GM18511 (cell line): Measurements from ENCODE around the gene ATP5F1A.
A peak's percentile ranks its signal among the peaks of the same experiment; 100 is the strongest.
"Not testable (repeated sequence)": the region's sequence is repeated elsewhere in the genome, so short reads cannot be mapped to it uniquely, and the experiment has no call there.

ENCODE experiments used
- ATAC-seq: cut with Tn5 transposase; IDR thresholded peaks from one replicate; pipeline ENCODE4 v1.9.1; 2021; ENCODE audit warnings: mild to moderate bottlenecking, moderate library complexity; ENCODE audit not compliant: unreplicated experiment

The ATP5F1A gene

DNA sequence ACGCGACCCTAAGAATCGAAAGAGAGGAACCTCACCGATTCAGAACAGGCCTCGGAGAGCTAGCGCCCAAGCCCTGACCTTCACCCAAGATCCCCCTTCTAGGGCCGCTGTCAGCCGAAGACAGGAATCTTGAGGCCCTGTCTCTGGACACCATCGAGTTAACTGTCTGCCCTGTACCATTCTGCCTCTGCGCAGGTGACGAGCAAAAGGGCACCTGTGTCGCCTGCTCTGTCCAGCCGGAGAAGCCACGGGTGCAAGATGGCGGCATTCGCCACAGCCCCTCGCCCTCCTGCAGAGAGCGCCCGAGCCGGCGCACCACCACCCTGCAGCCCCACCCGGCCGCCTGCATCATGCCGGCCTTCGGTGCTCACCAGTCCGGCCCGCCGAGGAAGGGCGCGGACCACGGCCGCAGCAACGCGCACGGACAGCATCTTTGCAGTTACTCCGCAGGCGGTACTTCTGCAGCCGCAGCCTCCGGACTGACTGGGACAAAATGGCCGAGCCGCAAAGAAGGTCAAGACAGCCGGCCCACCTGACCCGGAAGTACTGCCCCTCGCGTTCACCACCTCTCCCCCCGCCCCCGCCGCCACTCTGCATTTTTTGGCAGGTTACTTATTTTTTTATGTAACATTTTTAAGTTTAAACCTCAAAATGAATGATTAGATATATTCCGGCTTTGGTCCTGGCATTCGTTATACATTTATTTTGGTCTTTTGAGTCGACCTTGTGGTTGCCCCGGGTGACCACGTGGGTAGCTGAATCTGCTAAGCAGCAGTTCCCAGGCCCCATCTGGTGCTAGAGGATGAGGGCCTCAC is at the start of gene ATP5F1A:
Gene ATP5F1A (minus strand): TSS at position 496 of the 815 bp plus-strand sequence. CDS start 65 bp downstream, at position 431.
- ATAC-seq = peak; percentile 87

DNA sequence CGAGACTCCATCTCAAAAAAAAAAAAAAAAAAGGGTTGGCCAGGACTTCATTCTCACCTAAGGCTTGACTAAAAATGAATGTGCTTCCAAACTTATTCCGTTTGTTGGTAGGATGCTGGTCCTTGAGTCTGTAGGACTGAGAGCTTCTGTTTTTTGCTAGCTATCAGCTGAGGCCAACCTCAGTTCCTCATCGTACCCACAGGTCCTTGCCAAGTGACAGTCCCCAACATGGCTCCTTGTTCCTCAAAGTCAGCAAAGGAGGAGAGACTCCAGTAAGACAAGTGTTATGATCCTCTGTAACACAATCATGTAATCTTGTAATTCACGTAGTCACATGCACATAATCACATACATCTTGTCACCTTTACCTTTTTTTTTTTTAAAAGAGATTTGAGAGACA is 43.1 kb upstream of the ATP5F1A start:
- ATAC-seq = no peak

DNA sequence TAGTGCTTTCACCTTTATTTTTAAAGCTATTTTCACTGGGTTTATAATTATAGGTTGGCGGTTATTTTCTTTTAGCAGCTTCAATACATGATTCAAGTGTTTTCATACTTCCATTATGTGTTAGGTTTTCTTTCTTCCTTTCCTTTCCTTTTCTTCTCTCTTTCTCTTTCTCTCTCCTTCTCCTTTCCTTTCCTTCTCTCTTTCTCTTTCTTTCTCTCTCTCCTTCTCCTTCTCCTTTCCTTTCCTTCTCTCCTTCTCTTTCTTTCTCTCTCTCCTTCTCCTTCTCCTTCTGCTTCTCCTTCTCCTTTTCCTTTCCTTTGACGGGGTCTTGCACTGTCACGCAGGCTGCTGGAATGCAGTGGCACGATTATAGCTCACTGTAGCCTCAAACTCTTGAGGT is 42.1 kb upstream of the ATP5F1A start:
- no peak for ATAC-seq

DNA sequence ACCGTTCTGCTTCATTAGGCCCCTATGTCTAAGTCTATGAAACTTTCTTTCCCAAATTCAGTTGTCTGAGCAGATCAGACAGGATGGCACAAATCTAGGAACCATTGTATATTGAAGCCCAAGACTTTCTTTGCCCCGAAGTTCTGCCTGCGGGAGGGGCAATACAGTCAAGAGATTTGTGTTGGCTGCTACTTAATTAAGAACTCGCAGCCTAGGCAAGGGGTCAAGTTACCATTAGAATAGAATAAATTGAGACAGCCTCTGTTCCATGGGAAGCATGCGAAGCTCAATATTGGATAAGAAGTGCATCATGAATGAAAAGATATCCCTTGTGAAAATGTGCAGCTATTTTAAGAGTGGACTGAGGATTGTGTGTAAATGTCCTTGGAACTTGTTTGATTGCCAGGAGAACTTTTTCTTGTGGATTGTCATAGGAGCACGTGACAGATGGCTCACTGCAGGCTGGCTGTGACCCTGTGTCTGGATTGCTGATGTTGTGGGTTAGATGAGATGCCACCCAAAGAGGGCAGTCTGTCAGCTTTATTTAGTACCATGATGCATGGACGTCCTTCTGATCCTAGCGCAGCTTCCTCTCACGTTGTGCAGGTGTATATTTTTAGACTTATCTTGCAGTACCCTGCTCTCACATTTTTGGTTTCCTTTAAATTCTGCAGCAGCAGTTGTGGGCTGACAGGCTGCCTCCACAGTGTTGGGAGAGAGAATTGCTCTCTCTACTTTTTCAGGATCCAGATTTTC is 37.0 kb upstream of the ATP5F1A start:
- no peak for ATAC-seq

DNA sequence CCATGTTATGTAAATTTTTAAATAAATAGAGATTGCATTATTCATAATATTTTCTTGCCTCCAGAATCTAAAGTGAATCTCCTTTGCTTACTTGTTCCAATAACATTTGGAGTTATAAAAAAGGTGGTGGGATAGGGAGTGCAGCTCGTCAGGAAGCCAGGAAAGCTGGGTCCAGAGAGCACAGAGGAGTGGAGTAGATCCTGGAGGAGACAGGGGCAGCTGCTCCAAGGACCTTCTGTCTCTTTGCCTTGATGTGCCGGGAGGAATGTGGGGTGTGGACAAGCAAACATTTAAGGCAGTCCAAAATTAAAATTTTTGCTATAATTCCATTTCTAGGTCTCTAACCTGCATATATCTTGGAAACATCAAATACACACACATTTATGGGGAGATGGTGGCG is 35.4 kb upstream of the ATP5F1A start:
- no peak for ATAC-seq

DNA sequence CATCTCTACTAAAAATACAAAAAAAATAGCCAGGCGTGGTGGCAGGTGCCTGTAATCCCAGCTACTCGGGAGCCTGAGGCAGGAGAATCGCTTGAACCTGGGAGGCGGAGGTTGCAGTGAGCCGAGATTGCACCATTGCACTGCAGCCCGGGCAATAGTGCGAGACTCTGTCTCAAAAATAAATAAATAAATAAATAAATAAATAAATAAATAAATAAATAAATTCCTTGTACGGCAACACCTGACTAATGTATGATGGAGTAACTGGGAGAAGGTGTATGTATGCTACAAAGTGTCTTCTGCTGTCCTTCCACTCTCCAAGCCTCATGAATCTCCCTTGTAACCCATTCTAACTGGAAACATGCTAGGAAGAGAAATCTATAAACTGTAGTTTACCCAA is 32.5 kb upstream of the ATP5F1A start:
- ATAC-seq = not testable (repeated sequence)

DNA sequence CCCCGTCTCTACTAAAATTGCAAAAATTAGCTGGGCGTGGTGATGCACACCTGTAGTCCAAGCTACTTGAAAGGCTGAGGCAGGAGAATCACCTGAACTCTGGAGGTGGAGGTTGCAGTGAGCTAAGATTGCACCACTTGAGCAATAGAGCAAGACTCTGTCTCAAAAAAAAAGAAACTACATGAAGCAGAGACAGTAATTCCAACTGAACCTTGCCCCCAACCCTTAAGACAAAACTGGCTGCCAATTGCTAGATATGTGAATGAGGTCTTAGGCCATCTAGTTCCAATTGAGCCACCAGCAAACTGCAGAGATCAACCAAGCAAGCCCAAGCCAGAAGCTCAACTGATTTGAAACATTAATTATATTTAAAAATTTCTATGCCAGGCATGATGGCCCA is 32.0 kb upstream of the ATP5F1A start:
- ATAC-seq = no peak

DNA sequence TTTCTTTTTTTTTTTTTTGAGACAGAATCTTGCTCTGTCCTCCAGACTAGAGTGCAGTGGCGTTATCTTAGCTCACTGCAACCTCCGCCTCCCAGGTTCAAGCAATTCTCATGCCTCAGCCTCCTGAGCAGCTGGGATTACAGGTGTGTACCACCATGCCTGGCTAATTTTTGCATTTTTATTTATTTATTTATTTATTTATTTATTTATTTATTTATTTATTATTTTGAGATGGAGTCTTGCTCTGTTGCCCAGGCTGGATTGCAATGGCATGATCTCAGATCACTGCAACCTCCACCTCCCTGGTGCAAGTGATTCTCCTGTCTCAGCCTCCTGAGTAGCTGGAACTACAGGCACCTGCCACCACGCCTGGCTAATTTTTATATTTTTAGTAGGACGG is 28.5 kb upstream of the ATP5F1A start:
- not testable (repeated sequence) for ATAC-seq

DNA sequence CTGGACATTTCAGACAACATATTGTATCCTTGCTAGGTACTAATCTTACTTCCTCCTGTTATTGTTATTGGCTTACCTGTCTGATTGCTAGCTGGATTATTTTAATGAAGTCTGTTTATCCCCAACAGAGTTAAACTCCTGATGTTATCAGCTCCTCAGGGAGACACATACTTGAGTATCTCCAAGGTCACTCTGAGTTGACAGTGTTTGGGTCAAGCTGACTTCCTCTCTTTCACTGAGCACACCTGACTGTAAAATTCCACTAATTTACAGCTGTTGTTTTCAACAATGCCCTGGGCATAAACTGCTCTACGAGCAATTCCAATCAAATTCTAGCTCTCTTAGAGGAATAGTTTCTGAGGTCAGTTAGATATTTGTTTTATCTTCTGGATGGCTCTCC is 15.7 kb upstream of the ATP5F1A start:
- ATAC-seq = no peak

DNA sequence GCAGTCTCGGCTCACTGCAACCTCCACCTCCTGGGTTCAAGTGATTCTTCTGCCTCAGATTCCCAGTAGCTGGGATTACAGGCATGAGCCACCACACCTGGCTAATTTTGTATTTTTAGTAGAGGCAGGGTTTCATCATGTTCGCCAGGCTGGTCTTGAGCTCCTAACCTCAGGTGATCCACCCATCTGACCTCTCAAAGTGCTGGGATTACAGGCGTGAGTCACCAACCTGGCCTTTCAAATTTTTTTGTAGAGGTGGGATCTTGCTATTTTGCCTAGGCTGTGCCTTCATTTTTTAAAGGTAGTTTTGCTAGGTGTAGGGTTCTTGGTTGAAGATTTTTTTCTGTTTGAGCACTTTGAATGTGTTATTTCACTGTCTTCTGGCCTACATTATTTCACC is 12.3 kb upstream of the ATP5F1A start:
- ATAC-seq = no peak

DNA sequence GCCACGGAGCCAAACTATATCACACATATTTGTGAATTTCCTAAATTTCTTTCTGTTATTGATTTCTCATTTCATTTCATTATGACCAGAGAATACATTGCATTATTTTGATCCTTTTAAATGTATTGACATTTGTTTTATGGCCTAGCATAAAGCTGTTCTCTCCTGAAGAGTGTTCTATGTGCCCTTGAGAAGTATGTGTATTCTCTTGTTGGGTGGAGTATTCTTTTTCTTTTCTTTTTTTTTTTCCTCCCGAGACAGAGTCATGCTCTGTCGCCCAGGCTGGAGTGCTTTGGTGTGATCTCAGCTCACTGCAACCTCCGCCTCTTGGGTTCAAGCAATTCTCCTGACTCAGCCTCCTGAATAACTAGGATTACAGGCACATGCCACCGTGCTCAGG is 11.3 kb upstream of the ATP5F1A start:
- no peak for ATAC-seq

DNA sequence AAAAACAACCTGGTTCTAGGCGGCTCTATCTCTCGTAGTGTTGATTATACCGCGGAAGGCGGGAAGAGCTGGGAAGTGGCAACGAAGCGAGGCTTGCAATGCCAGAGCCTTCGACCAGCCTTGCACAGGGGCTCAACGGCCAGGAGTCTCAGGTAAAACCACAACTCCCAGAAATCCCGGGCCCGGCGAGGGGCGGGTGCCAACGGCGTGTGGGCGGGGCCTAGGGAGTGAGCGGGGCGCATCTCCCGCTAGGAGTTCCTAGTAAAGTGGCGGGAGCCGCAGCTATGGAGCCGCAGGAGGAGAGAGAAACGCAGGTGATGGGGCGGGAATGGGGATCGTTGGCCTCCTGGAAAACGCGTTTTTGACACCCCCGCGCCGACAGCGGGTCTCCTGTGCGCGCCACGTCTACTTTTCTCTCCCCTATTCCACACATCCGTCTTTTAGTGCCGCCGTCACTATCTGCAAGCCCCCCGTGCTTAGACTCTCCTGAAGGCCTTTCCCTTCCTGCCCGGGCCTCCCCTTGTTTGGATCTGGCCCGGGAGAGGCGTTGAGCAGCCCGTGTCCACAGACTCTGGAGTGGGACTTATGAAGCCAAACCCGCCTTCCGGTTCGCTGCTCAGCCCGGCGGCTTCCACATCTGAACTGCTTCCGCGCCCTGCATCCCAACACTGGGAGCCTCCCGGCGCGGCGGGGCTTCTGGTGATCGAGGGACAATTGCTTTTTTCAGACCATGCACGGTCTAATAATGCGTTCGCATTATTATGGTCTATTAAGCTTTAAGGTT is 6.2 kb upstream of the ATP5F1A start, which contains the start of gene HAUS1:
Gene HAUS1 (plus strand): TSS at position 258 of the 784 bp plus-strand sequence. CDS start 27 bp downstream, at position 285.
- peak; percentile 96 for ATAC-seq

DNA sequence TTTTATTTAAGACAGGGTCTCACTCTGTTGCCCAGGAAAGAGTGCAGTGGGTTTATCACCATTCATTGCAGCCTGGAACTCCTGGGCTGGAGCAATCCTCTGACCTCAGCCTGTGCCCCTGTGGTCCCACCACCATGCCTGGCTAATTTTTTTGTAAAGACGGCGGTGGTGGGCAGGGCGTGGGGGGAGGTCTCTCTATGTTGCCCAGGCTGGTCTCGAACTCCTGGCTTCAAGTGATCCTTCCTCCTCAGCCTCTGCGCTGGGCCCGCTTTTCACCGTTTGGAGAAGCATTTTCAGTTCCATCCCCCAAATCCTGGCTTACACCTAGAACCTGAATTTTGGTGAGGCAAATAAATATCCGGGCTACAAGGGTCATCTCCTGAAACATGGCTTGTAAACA is 1.4 kb upstream of the ATP5F1A start:
- no peak for ATAC-seq

DNA sequence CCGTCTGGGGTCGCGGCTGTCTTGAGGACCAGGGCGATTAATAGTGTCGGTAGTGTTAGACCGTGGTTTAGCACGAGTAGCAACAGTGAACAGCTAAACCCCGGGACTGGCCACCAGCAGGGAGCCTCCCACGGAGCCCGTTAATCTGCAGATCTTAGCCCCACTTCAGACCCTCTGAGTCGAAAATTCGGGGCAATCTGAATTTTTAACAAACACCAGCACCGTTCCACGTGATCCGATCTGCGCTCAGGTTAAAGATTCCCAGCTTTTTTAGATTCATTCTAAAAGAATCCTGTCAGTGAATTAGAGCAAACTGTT is 479 bp upstream of the ATP5F1A start:
- ATAC-seq = no peak

DNA sequence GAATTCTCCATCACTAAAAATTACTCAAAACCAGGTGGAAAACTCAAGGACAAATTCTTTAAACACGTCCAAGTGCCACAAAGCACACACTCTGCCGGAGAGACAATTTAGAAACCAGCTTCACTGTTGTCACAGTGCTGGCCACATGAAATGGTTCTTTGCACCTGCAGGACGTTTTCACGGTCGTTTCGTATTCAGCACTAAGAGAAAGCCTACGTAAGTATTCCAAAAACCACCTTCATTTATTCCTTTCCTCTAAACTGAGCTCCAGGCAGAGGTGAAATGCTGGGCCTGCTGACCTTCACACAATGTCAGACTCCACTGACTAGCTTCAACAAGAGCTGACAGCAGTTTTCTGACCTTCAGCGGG is 680 bp downstream of the ATP5F1A start:
- ATAC-seq = peak; percentile 22

DNA sequence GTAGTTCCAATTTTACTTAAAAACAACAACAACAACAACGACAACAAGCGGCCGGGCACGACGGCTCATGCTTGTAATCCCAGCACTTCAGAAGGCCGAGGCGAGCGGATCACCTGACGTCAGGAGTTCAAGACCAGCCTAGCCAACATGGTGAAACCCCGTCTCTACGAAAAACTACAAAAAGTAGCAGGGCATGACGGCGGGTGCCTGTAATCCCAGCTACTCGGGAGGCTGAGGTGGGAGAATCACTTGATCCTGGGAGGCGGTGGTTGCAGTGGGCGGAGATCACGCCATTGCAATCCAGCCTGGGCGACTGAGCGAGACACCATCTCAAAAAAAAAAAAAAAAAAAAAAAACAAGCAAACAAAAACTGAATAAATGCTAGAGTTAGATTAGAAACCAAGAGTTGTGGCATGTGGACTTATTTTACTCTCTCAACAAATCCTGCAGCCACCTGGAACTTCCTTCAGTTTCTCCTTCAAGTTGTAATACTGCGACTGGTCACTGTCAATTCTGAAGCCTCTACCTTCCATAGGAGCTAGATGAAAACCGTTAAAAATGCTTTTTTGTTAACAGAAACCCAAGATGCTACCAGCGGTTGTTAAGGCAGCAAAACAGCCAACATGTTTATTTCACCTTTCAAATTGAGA is 1.3 kb downstream of the ATP5F1A start:
- no peak for ATAC-seq

DNA sequence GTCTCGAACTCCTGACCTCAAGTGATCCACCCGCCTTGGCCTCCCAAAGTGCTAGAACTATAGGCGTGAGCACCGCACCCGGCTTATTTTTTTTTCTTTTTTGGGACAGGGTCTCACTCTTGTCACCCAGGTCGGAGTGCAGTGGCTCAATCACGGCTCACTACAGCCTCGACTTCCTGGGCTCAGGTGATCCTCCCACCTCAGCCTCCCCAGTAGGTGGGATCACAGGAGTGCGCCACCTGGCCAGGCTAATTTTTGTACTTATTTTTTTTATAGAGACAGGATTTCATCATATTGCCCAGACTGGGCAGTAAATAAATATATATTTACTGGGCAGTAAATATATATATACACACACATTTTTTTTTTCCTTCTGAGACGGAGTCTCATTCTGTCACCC is 2.6 kb downstream of the ATP5F1A start:
- no peak for ATAC-seq

DNA sequence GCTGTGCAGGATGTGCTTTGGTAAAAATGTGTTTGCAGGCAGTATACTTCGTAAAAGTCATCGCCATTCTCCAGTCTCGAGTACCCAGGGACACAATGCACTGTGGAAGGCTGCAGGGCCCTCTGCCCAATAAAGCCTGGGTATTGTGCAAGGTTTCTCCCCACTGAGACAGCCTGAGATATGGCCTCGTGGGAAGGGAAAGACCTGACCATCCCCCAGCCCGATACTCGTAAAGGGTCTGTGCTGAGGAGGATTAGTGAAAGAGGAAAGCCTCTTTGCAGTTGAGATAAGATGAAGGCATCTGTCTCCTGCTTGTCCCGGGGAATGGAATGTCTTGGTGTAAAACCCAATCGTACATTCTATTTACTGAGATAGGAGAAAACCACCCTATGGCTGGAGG is 9.6 kb downstream of the ATP5F1A start:
- not testable (repeated sequence) for ATAC-seq

DNA sequence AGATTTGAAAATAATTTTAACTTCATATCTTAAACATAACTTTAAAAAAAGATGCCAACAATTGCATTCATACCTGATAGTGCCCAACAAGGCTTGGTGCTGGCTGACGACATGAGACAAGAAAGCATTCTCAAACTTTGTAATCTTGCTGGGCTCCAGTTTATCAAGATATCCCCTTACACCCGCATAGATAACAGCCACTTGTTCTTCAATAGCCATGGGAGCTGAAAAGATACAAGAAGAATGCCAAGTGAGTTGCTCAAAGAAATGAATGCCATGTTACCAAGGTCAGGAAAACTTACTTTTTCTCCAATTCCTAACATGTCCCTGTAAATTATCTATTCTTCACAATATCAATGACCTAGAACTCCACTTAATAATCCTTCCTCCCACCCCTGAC is 13.7 kb downstream of the ATP5F1A start:
- no peak for ATAC-seq

DNA sequence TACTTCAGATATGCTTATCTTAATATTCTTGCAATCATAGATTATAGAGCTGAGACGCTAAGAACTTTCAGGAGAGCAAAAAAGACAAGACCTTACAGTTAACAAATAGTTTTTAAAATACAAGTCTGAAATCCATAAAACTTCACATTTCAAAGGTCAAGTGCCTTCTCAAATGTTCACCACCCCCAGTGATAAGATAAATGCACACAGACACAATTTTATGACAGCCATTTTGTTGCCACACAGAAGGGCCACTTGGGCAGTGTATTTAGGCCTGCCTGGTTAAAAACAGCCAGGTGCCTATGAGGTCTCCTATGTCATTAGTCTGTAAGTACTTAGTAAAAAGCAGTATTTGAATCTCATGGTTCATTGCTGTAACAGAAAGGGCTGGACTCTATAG is 17.9 kb downstream of the ATP5F1A start:
- no peak for ATAC-seq

DNA sequence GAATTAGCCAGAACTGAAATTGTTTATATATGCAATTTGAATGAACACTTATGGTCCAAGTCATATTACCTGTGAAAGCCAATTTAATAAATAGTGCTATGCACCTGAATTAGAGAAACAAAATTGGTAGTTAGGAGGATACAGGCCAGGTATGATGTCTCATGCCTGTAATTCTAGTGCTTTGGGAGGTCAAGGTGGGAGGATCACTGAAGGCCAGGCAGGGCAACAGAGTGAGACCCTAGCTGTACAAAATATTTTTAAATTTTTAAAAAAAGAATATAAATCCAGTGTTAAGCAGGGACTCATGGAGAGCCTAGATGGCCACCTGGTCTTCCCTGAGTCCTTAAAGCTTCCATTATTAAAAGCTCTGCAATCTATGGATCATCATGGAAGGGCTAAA is 18.8 kb downstream of the ATP5F1A start:
- ATAC-seq = no peak
